ENCODE measurements around the gene DOCK1. TPM values are rescaled to one million over a fixed set of nuclear protein-coding genes. Genes with fewer than 3 reads are reported as not detected.

Gene DOCK1
- total RNA-seq, 4 donors from 2014 or later: 60.6 to 136 (median 92.7) TPM

DNA sequence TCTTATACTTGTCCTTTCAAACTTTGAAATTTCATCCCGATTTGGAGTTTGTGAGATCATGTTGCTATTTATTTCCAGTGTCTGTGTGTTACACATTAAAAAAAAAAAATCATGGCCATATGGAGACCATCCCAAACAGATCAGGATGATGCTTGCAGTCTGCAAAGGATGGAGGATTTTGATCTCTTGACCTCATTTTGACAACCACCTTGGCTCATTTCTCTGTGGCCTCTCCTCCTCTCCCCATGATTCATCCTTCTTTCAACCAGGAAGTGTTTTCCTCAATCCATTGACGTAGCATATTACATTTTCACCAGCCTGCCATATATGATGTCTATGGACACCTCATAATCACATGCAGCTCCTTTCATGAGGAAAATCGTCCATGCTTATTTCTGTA is 360.1 kb downstream of the DOCK1 start:
- Histone ChIP-seq H3K9me3 (no peaks in the 10 kb centered on the region), H3K4me1 (no peaks in the 10 kb centered on the region), H3K36me3 (peaks cover 6% of the 10 kb centered on the region), H3K27ac (no peak overlapping the region), H3K4me3 (no peak overlapping the region), H3K27me3 (no peaks in the 10 kb centered on the region)
- DNase-seq (ENCODE audit: low spot score in 2 of 2): no peak
- TF ChIP-seq POLR2AphosphoS5 (IDR thresholded peaks at IDR 0.05): no peak
- TF ChIP-seq, protein P1, sequence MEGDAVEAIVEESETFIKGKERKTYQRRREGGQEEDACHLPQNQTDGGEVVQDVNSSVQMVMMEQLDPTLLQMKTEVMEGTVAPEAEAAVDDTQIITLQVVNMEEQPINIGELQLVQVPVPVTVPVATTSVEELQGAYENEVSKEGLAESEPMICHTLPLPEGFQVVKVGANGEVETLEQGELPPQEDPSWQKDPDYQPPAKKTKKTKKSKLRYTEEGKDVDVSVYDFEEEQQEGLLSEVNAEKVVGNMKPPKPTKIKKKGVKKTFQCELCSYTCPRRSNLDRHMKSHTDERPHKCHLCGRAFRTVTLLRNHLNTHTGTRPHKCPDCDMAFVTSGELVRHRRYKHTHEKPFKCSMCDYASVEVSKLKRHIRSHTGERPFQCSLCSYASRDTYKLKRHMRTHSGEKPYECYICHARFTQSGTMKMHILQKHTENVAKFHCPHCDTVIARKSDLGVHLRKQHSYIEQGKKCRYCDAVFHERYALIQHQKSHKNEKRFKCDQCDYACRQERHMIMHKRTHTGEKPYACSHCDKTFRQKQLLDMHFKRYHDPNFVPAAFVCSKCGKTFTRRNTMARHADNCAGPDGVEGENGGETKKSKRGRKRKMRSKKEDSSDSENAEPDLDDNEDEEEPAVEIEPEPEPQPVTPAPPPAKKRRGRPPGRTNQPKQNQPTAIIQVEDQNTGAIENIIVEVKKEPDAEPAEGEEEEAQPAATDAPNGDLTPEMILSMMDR (IDR thresholded peaks at IDR 0.05): no peak
- TF ChIP-seq POLR2A (IDR thresholded peaks at IDR 0.05): no peak
- no peak for TF ChIP-seq EP300 (IDR thresholded peaks at IDR 0.05)
- 62% methylated on average over 3 of the region's 3 CpGs for WGBS

DNA sequence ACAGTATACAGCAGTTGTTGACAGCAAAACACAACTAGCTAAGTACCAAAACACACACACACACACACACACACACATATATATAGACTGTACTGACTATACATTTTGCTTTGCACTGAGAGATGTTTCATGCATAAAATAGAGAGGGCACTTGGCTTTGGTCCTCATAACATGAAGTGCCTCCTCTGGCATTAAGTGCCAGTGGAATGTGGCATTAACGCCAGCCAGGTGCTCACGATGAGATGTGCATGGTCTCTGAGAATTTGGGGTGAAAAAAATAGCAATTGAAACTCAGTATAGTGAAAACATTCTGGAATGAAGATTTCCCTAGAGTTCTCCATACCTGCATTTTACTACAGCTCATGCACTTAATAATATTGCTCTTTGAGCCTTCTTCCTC is 361.2 kb downstream of the DOCK1 start:
- TF ChIP-seq EP300 (IDR thresholded peaks at IDR 0.05): no peak
- no peak for TF ChIP-seq POLR2A (IDR thresholded peaks at IDR 0.05)
- TF ChIP-seq, protein P1 (IDR thresholded peaks at IDR 0.05): no peak
- no peak for TF ChIP-seq POLR2AphosphoS5 (IDR thresholded peaks at IDR 0.05)
- WGBS: 87% methylated on average over 2 of the region's 2 CpGs
- Histone ChIP-seq H3K27me3 (no peaks in the 10 kb centered on the region), H3K27ac (no peak overlapping the region), H3K4me1 (no peaks in the 10 kb centered on the region), H3K36me3 (peaks cover 5% of the 10 kb centered on the region), H3K4me3 (no peak overlapping the region), H3K9me3 (no peaks in the 10 kb centered on the region)
- DNase-seq (ENCODE audit: low spot score in 2 of 2): no peak

DNA sequence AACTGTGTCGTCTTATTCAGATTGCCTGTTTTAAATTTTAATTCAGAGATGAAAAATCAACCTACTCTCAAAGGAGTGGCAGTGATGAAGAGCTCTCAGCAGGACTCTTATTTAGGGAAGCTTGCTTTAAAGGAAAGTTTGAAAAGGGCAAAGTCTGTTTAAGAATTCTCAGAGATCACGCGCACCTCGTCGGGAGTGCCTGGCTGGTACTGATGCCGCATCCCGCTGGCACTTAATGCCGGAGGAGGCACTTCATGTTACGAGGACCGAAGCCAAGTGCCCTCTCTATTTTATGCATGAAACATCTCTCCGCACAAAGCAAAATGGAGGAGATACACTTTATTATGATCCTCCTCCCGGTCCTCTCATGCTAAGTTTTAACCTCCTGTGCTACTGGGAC is 362.2 kb downstream of the DOCK1 start:
- H3K27me3 ChIP-seq: no peaks in the 10 kb centered on the region
- no peak for TF ChIP-seq POLR2A (IDR thresholded peaks at IDR 0.05)
- TF ChIP-seq, protein P1 (IDR thresholded peaks at IDR 0.05): no peak
- TF ChIP-seq POLR2AphosphoS5 (IDR thresholded peaks at IDR 0.05): no peak
- no peak for TF ChIP-seq EP300 (IDR thresholded peaks at IDR 0.05)
- no peak overlapping the region for H3K27ac ChIP-seq
- DNase-seq (ENCODE audit: low spot score in 2 of 2): no peak
- H3K9me3 ChIP-seq: no peaks in the 10 kb centered on the region
- peaks cover 10% of the 10 kb centered on the region for H3K36me3 ChIP-seq
- 96% methylated on average over 12 of the region's 12 CpGs for WGBS
- H3K4me1 ChIP-seq: no peaks in the 10 kb centered on the region
- no peak overlapping the region for H3K4me3 ChIP-seq

DNA sequence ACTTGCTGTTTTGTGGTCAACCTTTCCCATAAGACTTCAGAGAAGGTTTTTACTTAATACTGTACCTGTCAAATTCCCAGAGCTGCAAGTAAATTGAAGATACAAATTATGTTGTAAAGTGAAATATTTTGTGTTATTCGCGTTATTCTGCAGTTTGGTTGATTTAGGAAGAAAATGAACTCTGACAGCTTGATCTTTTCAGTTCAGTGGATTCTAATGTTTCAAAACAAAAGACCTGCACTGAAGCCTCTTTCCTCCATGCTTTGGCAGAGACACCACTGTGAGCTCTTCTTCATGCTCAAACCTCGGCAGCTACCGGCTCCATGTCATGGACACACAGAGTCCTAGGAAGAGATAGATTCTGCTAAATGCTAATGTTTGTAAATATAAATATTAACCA is 366.8 kb downstream of the DOCK1 start:
- no peak for DNase-seq (ENCODE audit: low spot score in 2 of 2)
- WGBS: 98% methylated on average over 4 of the region's 4 CpGs
- Histone ChIP-seq H3K4me3 (no peak overlapping the region), H3K36me3 (peaks cover 15% of the 10 kb centered on the region), H3K4me1 (no peaks in the 10 kb centered on the region), H3K27ac (no peak overlapping the region), H3K27me3 (no peaks in the 10 kb centered on the region), H3K9me3 (no peaks in the 10 kb centered on the region)
- no peak for TF ChIP-seq EP300 (IDR thresholded peaks at IDR 0.05)
- TF ChIP-seq POLR2A (IDR thresholded peaks at IDR 0.05): no peak
- no peak for TF ChIP-seq POLR2AphosphoS5 (IDR thresholded peaks at IDR 0.05)
- TF ChIP-seq, protein P1 (IDR thresholded peaks at IDR 0.05): no peak

DNA sequence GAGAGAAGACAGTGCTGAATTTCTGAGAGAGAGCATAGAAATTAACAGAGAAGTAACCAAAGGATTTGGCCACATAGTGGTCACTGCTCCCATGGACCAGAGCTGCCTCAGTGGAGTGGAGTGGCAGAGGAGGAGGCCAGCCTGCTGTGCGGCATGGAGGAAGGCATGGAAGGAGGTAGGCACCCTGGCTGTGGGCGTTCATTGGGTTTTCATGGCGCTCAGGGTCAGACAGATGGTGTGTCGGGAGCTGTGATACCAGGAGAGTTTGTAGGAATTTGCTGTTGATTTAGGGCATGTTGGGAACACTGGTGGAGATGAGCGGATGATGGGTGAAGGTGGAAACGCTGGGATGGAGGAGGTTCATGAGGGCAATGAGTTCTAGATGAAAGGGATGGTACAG is 370.0 kb downstream of the DOCK1 start:
- no peaks in the 10 kb centered on the region for H3K9me3 ChIP-seq
- 96% methylated on average over 6 of the region's 6 CpGs for WGBS
- H3K4me1 ChIP-seq: no peaks in the 10 kb centered on the region
- no peak for DNase-seq (ENCODE audit: low spot score in 2 of 2)
- H3K36me3 ChIP-seq: peaks cover 14% of the 10 kb centered on the region
- TF ChIP-seq POLR2A (IDR thresholded peaks at IDR 0.05): no peak
- TF ChIP-seq EP300 (IDR thresholded peaks at IDR 0.05): no peak
- TF ChIP-seq POLR2AphosphoS5 (IDR thresholded peaks at IDR 0.05): no peak
- TF ChIP-seq, protein P1 (IDR thresholded peaks at IDR 0.05): no peak
- H3K4me3 ChIP-seq: no peak overlapping the region
- no peaks in the 10 kb centered on the region for H3K27me3 ChIP-seq
- H3K27ac ChIP-seq: no peak overlapping the region
